ENCODE measurements around the gene GGA3. TPM values are rescaled to one million over a fixed set of nuclear protein-coding genes. Genes with fewer than 3 reads are reported as not detected.
A peak's percentile ranks its signal among the peaks of the same experiment; 100 is the strongest.
"Not testable (repeated sequence)": the region's sequence is repeated elsewhere in the genome, so short reads cannot be mapped to it uniquely, and the experiment has no call there.

Gene GGA3
- total RNA-seq, 1 experiment from 2014 or later = 37.5 TPM

GRCh38 chr17:75263055-75263454, 1.6 kb upstream of the GGA3 start:
- Histone ChIP-seq H3K4me3 (peak overlapping the region; percentile 86; the same call in 1 of the 2 replicates), H4K20me1 (ENCODE audit: insufficient read depth) (peaks cover 12% of the 10 kb centered on the region; the same call in 1 of the 2 replicates), H3K36me3 (ENCODE audit: low read depth) (0 out of 2 replicates have a peak, but pooled peaks cover 7% of the 10 kb centered on the region), H3K4me2 (peak overlapping the region; percentile 99), H3F3A (ENCODE audit: insufficient read depth, low read depth) (peaks cover 18% of the 10 kb centered on the region; the same call in 1 of the 2 replicates), H3K4me1 (replicated peaks; ENCODE audit: insufficient read depth) (peaks cover 21% of the 10 kb centered on the region), H3K9me2 (ENCODE audit: insufficient read depth) (no peaks in the 10 kb centered on the region), H2AFZ (no peak overlapping the region), H3K27me3 (ENCODE audit: insufficient read depth, low read depth) (no peaks in the 10 kb centered on the region), H3K9me3 (ENCODE audit: insufficient read depth, low read depth) (no peaks in the 10 kb centered on the region), H3K27ac (no peak overlapping the region), H3K79me2 (ENCODE audit: low read depth) (peaks cover 47% of the 10 kb centered on the region)
- intact Hi-C loops (cut with micrococcal nuclease; ENCODE audit: unreplicated experiment) = loop anchor here (10.0 kb wide), 1 partner anchor 252 kb away; the partner anchor contains the start of genes CASKIN2 and TSEN54
- no TSS peak for BruUV-seq (replicated peaks)
- no peak for DNase-seq
- CTCF ChIA-PET = interaction anchor here (0.5 to 2.0 kb wide), 5 partner anchors 8 to 213 kb away, joined by 3 to 8 read pairs (median 4); partner anchors contain the start of genes MIF4GD and SLC25A19
- TF ChIP-seq EZH2 (IDR thresholded peaks at IDR 0.05; ENCODE audit: low read depth) (no peak), CTCF (conservative IDR thresholded peaks at IDR 0.05) (no peak)
- POLR2A ChIA-PET (ENCODE audit: unreplicated experiment) = no interaction called here

GRCh38 chr17:75262112-75262606, 753 bp upstream of the GGA3 start:
- peaks cover 21% of the 10 kb centered on the region for H3K4me1 ChIP-seq (replicated peaks; ENCODE audit: insufficient read depth)
- CTCF ChIA-PET = interaction anchor here (0.5 to 2.0 kb wide), 3 partner anchors 9 to 718 kb away, joined by 3 to 8 read pairs (median 3); partner anchors contain the start of gene MIF4GD
- peak overlapping the region; percentile 99 for H3K4me2 ChIP-seq
- peak overlapping the region; percentile 88 for H3K27ac ChIP-seq
- H3K27me3 ChIP-seq (ENCODE audit: insufficient read depth, low read depth) = no peaks in the 10 kb centered on the region
- intact Hi-C loops (cut with micrococcal nuclease; ENCODE audit: unreplicated experiment) = loop anchor here (10.0 kb wide), 1 partner anchor 253 kb away; the partner anchor contains the start of genes CASKIN2 and TSEN54
- peaks cover 12% of the 10 kb centered on the region; the same call in 1 of the 2 replicates for H4K20me1 ChIP-seq (ENCODE audit: insufficient read depth)
- H3K36me3 ChIP-seq (ENCODE audit: low read depth) = 0 out of 2 replicates have a peak, but pooled peaks cover 7% of the 10 kb centered on the region
- no peak for DNase-seq
- peak overlapping the region; percentile 85 for H2AFZ ChIP-seq
- no peak for TF ChIP-seq CTCF (conservative IDR thresholded peaks at IDR 0.05)
- TF ChIP-seq EZH2 (IDR thresholded peaks at IDR 0.05; ENCODE audit: low read depth) = no peak
- POLR2A ChIA-PET (ENCODE audit: unreplicated experiment) = interaction anchor here (0.6 kb wide), 3 partner anchors 10 to 519 kb away, joined by 3 to 8 read pairs (median 3); no protein-coding TSS in a partner anchor
- H3K9me3 ChIP-seq (ENCODE audit: insufficient read depth, low read depth) = no peaks in the 10 kb centered on the region
- peak overlapping the region; percentile 86 for H3K4me3 ChIP-seq
- H3K9me2 ChIP-seq (ENCODE audit: insufficient read depth) = no peaks in the 10 kb centered on the region
- H3K79me2 ChIP-seq (ENCODE audit: low read depth) = peaks cover 55% of the 10 kb centered on the region
- H3F3A ChIP-seq (ENCODE audit: insufficient read depth, low read depth) = peaks cover 14% of the 10 kb centered on the region; the same call in 1 of the 2 replicates
- TSS peak; percentile 70 for BruUV-seq (replicated peaks)

GRCh38 chr17:75260641-75261335, 618 bp downstream of the GGA3 start:
- H3K9me3 ChIP-seq (ENCODE audit: insufficient read depth, low read depth) = no peaks in the 10 kb centered on the region
- no peak for DNase-seq
- TF ChIP-seq CTCF (conservative IDR thresholded peaks at IDR 0.05) (no peak), EZH2 (IDR thresholded peaks at IDR 0.05; ENCODE audit: low read depth) (no peak)
- POLR2A ChIA-PET (ENCODE audit: unreplicated experiment) = interaction anchor here (0.6 to 0.7 kb wide), 4 partner anchors 11 to 201 kb away, joined by 3 to 15 read pairs (median 4); partner anchors contain the start of gene GRB2
- peak overlapping the region; percentile 99 for H3K4me2 ChIP-seq
- BruUV-seq (replicated peaks) = TSS peak; percentile 75
- peaks cover 12% of the 10 kb centered on the region; the same call in 1 of the 2 replicates for H4K20me1 ChIP-seq (ENCODE audit: insufficient read depth)
- 0 out of 2 replicates have a peak, but pooled peaks cover under 1% of the 10 kb centered on the region for H3K36me3 ChIP-seq (ENCODE audit: low read depth)
- intact Hi-C loops (cut with micrococcal nuclease; ENCODE audit: unreplicated experiment) = loop anchor here (10.0 kb wide), 1 partner anchor 254 kb away; the partner anchor contains the start of genes CASKIN2 and TSEN54
- peaks cover 21% of the 10 kb centered on the region for H3K4me1 ChIP-seq (replicated peaks; ENCODE audit: insufficient read depth)
- no peaks in the 10 kb centered on the region for H3K9me2 ChIP-seq (ENCODE audit: insufficient read depth)
- peaks cover 58% of the 10 kb centered on the region for H3K79me2 ChIP-seq (ENCODE audit: low read depth)
- peak overlapping the region; percentile 85 for H2AFZ ChIP-seq
- H3K27me3 ChIP-seq (ENCODE audit: insufficient read depth, low read depth) = no peaks in the 10 kb centered on the region
- peaks cover 5% of the 10 kb centered on the region; the same call in 1 of the 2 replicates for H3F3A ChIP-seq (ENCODE audit: insufficient read depth, low read depth)
- CTCF ChIA-PET = interaction anchor here (0.6 to 2.0 kb wide), 4 partner anchors 10 to 54 kb away, joined by 3 to 8 read pairs (median 4); partner anchors contain the start of genes MIF4GD and SLC25A19
- peak overlapping the region; percentile 86 for H3K4me3 ChIP-seq
- peak overlapping the region; percentile 88 for H3K27ac ChIP-seq

GRCh38 chr17:75257228-75257627, 4.2 kb downstream of the GGA3 start:
- H3K4me2 ChIP-seq; H3K27ac ChIP-seq; POLR2A ChIA-PET (ENCODE audit: unreplicated experiment); H3F3A ChIP-seq (ENCODE audit: insufficient read depth, low read depth); H3K4me3 ChIP-seq; H3K9me3 ChIP-seq (ENCODE audit: insufficient read depth, low read depth); H3K36me3 ChIP-seq (ENCODE audit: low read depth); CTCF ChIA-PET; H2AFZ ChIP-seq; H3K27me3 ChIP-seq (ENCODE audit: insufficient read depth, low read depth); BruUV-seq (replicated peaks); DNase-seq; H3K9me2 ChIP-seq (ENCODE audit: insufficient read depth); intact Hi-C loops (cut with micrococcal nuclease; ENCODE audit: unreplicated experiment): not testable (repeated sequence)
- Histone ChIP-seq H3K79me2 (ENCODE audit: low read depth) (peaks cover 52% of the 10 kb centered on the region), H3K4me1 (replicated peaks; ENCODE audit: insufficient read depth) (peaks cover 14% of the 10 kb centered on the region), H4K20me1 (ENCODE audit: insufficient read depth) (peaks cover 16% of the 10 kb centered on the region; the same call in 1 of the 2 replicates)
